Activated naive CD8-positive, alpha-beta T cell treated with anti-CD3 and anti-CD28 coated beads, Interleukin-2, amount 50 U/mL, for 16 hours (primary cell): ENCODE measurements around the gene GRM7.

Experiments
- DNase-seq: peaks from one replicate; pipeline ENCODE4 v3.0.0-alpha.2; 2020; ENCODE audit warnings: low read depth, low spot score

GRM7 gene

DNA sequence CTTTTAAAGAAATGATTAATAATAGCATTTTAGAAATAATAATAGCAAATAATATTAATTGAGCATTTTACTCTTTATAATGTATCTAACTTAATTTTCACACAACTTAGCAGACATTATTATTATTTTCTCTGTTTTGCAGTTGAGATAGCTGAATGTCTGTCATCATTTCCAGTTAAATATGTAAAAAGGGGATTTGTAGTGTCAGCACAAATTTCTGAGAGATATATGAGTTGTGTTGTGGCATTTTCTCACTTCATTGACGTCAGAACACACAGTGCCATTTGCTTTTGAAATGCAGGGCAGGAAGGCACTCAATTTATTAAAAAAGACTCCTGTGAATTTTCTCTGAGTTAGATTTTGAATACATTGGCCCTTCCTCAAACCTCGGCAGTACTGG is 111.0 kb downstream of the GRM7 start:
- DNase-seq = no peak

DNA sequence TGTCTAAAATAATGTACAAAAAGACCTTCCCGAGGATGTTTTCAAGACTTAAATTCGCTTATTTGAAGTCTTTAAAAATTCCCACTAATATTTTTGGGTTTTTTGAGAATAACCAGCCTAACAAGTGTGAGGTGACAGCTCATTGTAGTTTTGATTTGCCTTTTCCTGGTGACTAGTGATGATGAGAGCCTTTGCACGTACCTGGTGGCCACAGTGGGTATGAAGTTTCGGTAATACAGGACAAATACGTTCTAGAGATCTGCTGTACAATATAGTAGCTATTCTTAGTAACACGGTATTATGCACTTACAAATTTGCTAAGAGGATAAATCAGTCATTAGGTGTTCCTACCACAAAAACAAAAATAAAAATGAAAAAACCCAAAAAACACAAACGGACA is 124.9 kb downstream of the GRM7 start:
- no peak for DNase-seq

DNA sequence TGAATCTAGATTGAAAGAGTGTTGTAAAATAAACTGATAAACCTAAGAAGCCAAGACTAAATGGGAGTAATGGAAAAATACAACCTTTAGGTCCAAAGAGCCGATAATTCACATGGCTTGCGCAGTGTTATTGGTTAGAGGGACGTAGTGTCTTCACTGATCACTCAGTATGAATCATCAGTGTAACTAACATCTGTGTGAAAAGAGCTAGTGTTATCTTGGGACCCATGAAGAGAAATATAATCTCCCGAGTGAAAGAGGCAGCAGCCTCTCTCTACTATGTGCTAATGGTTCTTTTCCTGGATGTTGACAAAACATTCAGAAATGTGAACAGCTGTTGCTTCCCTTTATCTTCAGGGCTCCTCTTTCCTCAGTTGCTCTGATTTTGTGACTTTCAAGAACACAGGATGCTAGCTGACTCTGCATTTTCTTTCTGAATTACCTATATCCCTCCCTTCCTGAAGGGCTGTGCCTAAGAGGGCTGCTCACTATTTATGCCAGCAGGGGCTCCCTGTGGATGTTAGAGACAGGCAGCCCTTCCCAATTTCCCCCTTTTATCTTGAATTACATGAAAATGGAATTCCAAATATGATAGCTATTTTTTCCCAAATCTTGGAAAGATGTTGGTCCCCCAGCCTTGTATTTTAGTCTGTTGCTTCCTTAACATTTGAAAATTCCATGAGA is 128.8 kb downstream of the GRM7 start:
- no peak for DNase-seq

DNA sequence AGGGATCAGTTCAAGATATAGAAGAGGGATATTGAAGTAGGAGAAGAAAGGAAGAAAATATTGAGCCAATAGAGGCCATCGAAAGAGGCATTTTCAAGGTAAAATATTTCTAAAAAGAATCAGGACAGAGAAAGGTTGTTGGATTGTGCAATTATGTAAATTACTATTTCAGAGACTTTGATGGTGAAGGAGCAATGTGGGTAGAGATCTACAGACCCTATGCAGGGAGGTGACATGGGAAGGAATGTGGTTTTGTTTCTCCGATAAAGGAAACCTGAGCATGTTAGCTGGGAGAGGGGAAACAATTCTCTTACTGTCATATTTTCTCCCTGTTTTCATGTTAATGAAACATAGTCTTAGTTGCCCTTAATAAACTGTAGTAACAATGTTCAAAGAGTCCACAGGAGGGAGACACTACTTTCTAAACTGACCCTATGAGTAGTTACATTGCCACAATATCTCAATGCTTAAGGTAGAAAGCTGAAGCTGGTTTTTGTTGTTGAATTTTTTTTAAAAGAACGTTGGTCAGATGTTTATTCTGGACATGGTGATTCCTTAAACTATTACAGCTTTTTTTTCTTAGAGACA is 133.3 kb downstream of the GRM7 start:
- no peak for DNase-seq

DNA sequence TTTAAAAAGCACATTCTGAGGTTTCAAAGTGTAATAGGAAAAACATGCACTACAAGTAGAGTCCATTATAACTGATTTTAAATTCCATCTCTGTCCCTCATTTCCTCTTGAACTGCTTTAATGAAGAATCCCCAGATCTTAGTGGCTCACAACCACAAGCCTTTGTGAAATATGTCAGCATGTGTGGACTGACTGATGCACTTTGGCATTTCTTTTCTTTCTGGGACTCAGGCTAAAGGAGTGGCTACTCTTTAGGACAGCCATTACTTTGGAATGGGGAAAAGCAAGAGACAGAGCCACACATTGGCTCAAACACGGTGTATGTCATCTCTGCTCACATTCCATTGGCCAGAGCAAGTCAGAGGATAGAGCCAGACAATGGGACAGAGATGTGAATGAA is 139.6 kb downstream of the GRM7 start:
- DNase-seq = no peak

DNA sequence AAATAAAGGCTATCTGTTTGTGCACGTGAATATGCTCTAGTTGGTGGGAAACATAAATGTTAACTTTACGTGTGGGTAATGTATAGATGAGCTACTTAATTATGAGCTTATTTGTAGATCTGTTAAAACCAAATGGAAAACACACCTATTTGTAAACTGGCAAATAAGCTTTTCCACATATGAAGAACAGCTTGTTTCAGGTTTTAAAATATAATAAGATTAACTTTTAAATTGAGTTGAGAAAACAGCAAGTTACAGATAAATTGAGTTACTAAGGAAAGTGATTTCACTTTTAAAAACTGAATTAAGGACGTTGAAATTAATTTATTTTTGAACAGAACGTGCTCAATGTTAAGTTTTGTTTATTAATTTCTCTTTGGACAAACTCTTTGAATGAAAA is 140.5 kb downstream of the GRM7 start:
- DNase-seq = no peak

DNA sequence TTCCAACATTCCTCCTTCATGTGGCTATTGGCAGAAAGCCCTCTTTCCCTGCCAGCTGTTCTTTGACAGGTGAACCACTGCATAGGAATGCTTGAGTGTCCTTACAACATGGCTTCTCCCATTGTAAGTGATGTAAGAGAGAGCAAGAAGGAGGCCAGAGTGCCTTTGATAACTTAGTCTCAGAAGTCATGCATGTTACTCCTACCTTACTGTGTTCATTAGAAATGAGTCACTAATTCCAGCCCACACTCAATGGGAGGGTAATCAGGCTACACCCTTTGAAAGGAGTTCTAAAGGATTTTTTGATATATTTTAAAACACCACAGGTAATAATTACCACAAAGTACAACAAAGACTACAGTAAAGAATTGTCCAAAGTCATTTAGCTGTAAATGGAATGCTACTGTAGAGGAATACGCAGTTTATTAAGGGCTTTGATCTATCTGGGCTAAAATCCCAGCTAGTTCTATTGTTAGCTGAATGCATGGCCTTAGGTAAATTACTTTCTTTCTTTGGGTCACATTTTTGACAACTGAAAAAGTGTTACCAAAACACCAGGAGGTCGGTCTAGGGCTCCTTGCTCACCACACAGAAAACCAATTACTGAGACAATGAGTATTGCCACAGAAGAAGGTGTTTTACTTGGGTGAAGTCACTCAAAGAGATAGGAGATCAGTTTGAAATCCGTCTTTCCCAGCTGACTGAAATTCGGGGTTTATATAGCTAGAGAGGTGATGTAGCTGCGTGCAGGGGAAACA is 154.9 kb downstream of the GRM7 start:
- DNase-seq = no peak

DNA sequence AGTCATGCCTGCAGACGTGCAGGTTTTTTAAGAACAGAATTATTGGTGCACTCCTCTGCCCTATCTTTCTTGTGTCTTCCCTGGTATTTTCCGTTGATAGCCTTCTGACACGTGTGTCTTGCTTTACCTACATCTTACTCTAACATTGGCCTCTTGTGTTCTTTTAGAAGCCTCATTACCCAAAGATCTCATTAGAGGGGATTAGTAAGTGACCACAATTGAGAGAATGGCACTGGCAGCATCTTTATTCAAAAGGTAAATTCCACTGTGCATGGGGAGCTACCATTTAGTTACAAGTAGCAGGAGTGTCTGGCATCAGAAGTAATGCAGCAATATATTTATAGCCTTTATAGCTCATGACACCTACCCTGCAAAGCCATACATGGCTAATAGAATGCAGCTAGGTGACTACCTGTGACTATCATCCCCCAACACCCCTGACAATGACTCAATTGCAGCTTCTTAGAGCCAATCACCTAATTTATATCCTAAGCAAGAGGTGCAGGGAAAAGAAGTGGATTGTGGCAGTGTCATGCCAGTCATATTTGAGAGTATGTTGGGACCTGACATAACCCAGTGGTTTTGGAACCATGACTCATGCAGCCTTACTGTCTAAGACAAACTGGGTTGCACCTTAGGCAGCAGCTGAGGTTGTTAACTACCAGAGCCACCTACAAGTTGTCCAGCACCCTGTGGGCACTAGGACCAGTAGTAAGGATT is 164.8 kb downstream of the GRM7 start:
- DNase-seq = no peak

DNA sequence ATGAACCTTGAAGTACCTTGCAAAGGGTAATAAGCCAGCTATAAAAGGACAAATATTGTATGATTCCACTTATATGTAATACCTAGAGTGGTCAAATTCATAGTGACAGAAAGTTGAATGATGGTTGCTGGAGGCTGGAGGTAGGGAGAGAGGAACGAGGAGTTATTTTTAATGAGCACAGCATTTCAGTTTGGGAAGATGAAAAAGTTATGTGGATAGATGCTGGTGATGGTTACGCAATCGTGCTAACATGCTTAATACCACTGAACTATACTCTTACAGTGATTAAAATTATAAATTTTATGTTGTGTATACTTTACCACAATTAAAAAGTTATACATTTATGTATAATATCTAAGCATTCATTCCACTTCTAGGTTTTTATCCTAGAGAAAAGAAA is 168.6 kb downstream of the GRM7 start:
- no peak for DNase-seq

DNA sequence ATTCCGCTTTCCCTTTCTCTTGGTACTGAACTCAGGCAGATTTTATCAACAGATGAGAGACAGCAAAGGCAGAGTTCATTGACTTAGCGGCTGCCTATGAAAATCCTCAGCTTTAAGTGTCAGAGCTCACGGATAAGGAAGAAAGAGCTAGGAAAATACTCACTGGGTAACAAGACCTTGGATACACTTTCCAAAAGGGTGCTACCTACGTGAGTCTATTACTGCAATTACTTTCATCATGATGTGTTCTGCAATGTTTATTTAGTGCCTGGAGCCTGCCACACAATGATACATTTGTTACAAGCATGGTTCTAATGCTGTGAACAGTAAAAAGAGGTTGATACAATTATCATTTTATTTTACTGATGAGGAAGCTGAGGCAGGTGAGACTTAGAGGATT is 177.5 kb downstream of the GRM7 start:
- DNase-seq = no peak

DNA sequence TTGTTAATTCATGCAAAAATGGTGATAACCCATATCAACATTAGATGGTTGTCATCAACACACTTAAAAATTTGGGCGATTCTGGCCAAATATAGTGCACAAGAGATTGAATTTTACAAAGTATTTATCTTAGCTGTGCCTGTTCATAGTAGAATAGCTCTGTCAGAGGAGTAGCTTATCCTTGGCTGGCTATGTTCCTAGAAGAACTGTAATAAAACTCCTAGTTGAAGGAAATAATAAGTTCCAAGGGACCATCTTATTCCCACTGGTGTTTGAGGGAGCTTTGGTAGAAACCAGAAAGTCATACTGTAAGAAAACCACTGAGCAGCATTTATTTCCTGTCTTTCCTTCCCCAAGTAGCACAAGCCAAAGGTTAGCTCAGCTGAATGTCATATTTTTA is 201.8 kb downstream of the GRM7 start:
- no peak for DNase-seq

DNA sequence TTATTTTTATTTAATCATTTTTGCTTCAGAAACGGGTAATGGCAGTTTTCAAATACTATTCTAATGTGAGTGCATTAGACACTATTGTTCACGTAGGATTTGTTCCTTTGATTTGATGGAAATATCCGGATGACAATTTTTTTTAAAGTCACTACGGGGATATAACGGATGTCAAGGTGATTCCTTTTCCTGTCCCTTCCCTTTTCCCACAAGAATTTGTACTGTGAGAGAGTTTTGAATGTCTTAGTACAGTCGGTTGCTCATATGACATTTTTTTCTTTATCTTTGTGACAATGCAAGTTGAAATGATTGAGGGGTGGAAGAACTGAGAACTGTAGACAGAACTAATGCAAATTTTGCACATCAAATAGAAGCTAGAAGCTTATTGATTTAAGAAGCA is 209.5 kb downstream of the GRM7 start:
- no peak for DNase-seq

DNA sequence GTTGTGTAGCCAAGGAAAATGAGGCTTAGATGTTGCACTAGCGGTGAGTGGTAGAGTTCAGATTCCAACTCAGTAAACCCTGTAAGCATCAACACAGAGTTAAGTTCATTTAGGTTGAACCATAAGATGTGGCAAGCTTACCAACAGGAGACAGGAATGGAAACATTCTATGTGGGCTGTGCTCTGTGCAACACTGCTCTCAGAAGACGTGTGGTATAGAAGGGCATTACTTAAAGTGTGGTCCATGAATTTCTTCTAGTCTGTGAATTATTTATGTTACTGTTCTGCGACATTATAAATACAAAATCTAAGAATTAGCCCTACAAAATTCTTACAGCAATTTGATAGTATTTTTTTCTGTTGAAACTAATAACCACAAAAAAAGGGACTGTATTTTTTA is 213.3 kb downstream of the GRM7 start:
- DNase-seq = no peak

DNA sequence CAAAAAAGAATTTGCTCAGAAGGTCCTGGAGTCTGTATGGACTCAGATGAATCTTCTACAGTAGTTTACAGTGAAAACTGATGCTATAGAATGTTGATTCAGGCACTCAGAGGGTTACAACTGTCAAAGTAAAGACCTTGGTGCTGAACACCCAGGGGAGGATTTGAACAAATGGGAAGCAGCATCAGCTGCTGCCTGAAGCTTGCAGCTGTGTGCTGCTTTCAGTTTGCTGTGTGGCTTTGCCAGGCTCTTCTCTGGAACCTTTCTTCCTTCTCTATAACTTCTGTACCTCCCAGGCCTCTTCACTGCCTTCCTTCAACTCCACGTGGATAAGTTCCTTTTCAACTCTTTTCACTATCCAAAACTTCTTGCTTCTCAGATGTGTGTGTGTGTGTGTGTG is 214.2 kb downstream of the GRM7 start:
- no peak for DNase-seq

DNA sequence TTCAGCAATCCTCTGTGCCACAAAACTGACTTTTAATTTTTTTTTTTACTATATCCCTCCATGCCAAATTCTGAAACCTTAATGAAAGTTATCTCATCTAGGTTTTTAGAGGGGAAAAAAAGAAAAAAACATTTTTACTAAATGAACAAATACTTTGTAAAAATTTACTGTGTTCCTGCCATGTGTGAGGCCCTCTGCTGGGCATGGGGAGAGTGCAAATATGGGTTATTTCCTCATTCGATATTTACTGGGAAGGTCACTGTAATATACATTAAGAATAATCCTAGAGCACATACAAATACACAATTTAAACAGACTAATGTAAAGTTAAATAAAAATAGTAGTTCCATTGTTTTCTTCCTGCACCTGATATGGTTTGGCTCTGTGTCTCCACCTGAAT is 215.0 kb downstream of the GRM7 start:
- no peak for DNase-seq

DNA sequence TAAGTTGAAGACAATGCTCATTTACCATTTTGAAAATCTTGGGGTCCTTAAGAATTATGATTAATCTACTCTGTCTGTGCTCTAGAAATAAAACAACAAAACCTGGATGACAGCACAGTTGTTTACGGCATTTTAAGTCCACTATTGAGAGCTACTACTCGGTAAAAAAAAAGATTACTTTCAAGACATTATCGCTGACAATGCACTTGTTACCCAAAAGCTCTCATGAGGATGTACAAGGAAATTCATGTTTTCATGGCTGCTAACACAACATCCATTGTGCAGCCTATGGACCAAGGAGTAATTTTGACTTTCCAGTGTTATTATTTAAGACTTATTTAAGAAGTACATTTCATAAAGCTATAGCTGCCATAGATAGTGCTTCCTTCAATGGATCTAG is 221.3 kb downstream of the GRM7 start:
- DNase-seq = no peak

DNA sequence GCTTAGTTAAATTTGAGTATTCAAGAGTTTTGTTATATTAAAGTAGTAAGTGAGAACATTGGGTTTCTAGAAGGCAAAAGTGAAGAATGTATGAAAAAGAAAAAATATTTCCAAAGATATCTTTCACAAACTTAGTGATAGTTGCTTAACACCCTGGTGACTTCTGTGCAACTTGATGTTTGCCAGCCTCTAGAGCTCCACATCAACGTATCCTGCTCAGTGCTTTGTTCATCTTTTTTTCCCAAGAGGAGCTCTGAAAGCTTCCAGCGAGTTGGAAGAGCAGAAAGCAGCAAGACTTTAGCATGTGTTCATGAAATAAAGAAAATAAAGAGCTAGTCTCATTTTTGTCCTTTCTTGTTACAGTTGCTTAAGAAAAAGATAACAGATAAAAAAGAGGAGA is 225.5 kb downstream of the GRM7 start:
- no peak for DNase-seq

DNA sequence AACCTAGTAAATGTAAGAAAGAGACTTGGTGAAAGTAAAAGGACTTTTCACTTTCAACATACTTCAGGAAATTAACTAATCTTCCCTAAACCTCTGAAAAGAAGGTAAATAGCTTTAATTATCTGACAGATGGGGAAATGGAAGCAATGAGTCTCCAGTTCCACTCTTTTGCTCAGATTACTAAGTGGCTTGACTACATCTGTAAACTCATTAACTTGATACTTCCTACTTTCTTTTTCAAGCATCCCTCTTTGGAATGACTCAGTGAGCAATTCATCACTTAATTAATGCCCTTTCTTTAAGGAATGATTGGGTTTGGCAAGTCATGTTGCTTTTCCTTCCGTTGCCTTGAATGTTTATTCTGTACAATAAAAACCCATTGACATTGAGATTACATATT is 234.2 kb downstream of the GRM7 start:
- no peak for DNase-seq

DNA sequence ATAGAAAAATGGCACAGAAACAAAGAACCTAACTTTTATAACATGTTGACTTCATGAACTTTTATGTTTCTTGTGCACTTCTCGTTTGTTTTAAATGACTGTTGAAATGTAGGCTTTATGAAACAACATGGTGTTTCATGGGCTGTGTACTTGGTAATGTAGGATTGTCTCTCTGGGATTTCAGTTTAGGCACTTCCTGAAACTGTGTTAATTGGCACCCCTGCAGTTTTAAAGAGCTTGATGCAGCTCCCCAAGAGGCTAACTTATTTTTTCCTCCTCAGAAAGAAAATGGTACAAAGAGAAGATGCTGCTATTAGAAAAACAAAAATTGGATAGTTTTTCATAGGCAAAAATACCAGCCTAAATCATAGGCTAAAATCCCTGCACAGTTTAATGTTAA is 239.2 kb downstream of the GRM7 start:
- DNase-seq = no peak

DNA sequence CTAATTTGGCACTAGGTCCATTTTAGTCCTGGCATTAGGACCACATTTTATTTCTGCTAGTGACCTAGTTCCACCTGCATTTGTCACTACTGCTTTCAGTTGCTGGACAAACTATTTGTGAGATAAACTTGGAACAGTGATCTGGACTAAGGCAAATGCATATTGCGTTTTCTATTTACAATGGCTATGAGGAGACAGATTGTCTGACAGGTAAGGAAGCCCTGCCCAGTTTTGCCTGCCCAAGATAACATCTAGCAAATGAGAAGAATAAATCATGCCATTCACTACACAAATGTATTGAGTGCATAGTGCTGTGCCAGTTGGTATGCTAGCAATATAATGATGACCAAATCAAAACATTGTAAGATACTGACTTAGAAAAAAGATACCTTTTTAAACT is 245.7 kb downstream of the GRM7 start:
- no peak for DNase-seq

DNA sequence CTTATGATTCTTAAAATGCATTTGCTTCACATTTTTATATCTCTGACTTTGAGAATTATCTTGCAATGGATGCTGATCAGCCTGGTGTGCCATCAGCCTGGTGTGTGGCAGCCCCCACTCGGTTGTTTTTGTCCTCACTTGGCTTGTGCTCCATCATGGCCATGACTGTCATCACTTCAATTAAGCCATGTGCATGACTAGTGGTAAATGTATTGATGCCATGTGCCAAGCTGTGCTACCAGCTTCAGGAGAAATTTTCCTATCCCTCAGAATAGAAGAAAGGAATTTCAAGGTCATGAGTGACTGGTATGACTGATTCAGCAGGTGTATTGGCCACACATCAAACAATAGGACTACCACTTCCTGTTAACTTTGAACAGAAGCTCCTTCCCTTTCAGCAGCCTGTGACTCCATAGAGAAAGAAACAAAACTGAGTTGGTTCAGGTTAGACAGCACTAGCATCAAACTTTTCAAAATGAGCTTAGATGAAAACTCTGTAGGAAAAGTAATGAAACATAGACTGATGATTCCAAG is 251.7 kb downstream of the GRM7 start:
- DNase-seq = no peak

DNA sequence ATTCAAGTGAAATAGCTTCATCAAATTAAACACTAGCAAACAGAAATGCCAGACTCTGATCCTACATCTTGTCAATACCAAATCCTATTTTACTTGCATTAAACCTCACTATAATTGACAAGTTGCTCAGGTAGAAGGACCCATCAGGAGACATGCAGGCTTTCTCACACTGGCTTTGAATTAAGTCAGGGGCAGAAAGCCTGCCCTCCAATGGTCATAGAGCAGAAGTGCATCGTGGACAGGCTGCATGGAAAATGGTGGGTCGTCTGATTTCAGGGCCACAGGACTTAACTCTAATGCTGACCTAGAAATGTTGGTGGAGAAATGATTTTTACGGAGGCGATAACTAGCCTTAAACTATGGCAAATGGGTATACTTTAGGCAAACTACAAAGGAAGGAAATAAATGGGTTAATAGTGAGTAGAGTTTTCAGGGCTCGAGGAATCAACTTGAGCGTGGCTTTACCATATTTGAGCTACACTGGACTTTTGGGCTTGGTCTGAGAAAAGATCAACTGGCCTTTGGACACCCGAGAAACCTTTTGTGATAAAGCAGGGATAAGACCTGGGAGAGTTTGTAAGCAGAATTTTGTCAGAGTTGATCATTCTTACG is 283.9 kb downstream of the GRM7 start:
- no peak for DNase-seq
